GM23248 (cell line): ENCODE measurements around the gene MYO1E. TPM values are rescaled to one million over a fixed set of nuclear protein-coding genes. Genes with fewer than 3 reads are reported as not detected.
"Not testable (repeated sequence)": the region's sequence is repeated elsewhere in the genome, so short reads cannot be mapped to it uniquely, and the experiment has no call there.

Experiments used
- DNase-seq: peaks from one replicate; pipeline ENCODE4 v3.0.0-alpha.2; 2015
- H2AFZ ChIP-seq: fragments of 200-600 bp; sonication (generic); 2 replicates; pipeline ENCODE4 v1.6.1; 2016; ENCODE audit warnings: antibody characterized with exemption
- H3F3A ChIP-seq: fragments of 200-600 bp; sonication (generic); 2 replicates; pipeline ENCODE4 v1.6.1; 2016; ENCODE audit warnings: mild to moderate bottlenecking, antibody characterized with exemption, mixed run types; ENCODE audit not compliant: insufficient read depth
- H3K27ac ChIP-seq: fragments of 200-600 bp; sonication (generic); 2 replicates; pipeline ENCODE4 v1.5.1; 2016; ENCODE audit warnings: mild to moderate bottlenecking
- H3K27me3 ChIP-seq: fragments of 200-600 bp; sonication (generic); replicated peaks from 2 replicates; pipeline ENCODE4 v1.6.1; 2016; ENCODE audit warnings: mild to moderate bottlenecking; ENCODE audit not compliant: insufficient read depth
- H3K36me3 ChIP-seq: fragments of 200-600 bp; sonication (generic); 2 replicates; pipeline ENCODE4 v1.6.1; 2016; ENCODE audit warnings: low read depth, mild to moderate bottlenecking
- H3K4me1 ChIP-seq: fragments of 200-600 bp; sonication (generic); 2 replicates; pipeline ENCODE4 v1.6.1; 2016; ENCODE audit warnings: mild to moderate bottlenecking; ENCODE audit not compliant: insufficient read depth
- H3K4me2 ChIP-seq: fragments of 200-600 bp; sonication (generic); one replicate; pipeline ENCODE4 v1.6.1; 2016; ENCODE audit warnings: mild to moderate bottlenecking; ENCODE audit not compliant: unreplicated experiment
- H3K4me3 ChIP-seq: fragments of 200-600 bp; sonication (generic); 2 replicates; pipeline ENCODE4 v1.5.1; 2016; ENCODE audit warnings: mild to moderate bottlenecking
- H3K79me2 ChIP-seq: fragments of 200-600 bp; sonication (generic); 2 replicates; pipeline ENCODE4 v1.6.1; 2016; ENCODE audit warnings: mild to moderate bottlenecking; ENCODE audit not compliant: insufficient read depth
- H3K9ac ChIP-seq: fragments of 200-600 bp; sonication (generic); 2 replicates; pipeline ENCODE4 v1.6.1; 2016; ENCODE audit warnings: mild to moderate bottlenecking
- H3K9me2 ChIP-seq: fragments of 200-600 bp; sonication (generic); 2 replicates; pipeline ENCODE4 v1.6.1; 2016; ENCODE audit warnings: mixed run types, mild to moderate bottlenecking, moderate library complexity; ENCODE audit not compliant: insufficient read depth
- H3K9me3 ChIP-seq: fragments of 200-600 bp; sonication (generic); one replicate; pipeline ENCODE4 v1.6.1; 2017; ENCODE audit warnings: low read depth
- H4K20me1 ChIP-seq: fragments of 200-600 bp; sonication (generic); 2 replicates; pipeline ENCODE4 v1.6.0; 2016; ENCODE audit not compliant: insufficient read depth
- EZH2 ChIP-seq: fragments of 200-600 bp; sonication (generic); IDR thresholded peaks from 2 replicates; pipeline ENCODE4 v1.6.1; 2018; ENCODE audit warnings: antibody characterized with exemption, mild to moderate bottlenecking; ENCODE audit not compliant: insufficient read depth, poor library complexity, severe bottlenecking
- EZH2phosphoT487 ChIP-seq: fragments of 200-600 bp; sonication (generic); IDR thresholded peaks from 2 replicates; pipeline ENCODE4 v1.6.1; 2018; ENCODE audit warnings: antibody characterized with exemption, moderate library complexity, mild to moderate bottlenecking, low read depth; ENCODE audit not compliant: insufficient read depth
- WGBS, 2 experiments: methylation state at CpG; one replicate each; pipeline ENCODE4 v1.1.6; 2015 to 2017; ENCODE audit warnings: low lambda C conversion rate in 2 of 2, low coverage in 1 of 2; ENCODE audit errors: missing lambda C conversion rate in 2 of 2; 5-methylcytosine and 5-hydroxymethylcytosine counted together
- in situ Hi-C: fragments of 300-500 bp; cut with MboI; formaldehyde crosslinking; loops from 2 replicates; pipeline ENCODE4 v1.15.0; 2020
- polyA plus RNA-seq: library from polyadenylated mRNA; unstranded; fragments of >200 nt; fragmentation: Nextera tagmentation; extraction: Ambion mirVana; gene quantifications from 2 replicates; pipeline ENCODE4 v1.2.1, GENCODE V29; 2016
- total RNA-seq: library from RNA; depleted of rRNA; stranded (reverse); fragments of >200 nt; shearing (Covaris generic); gene quantifications from 2 replicates; pipeline ENCODE4 v1.2.3, GENCODE V29; 2014

The MYO1E gene
- total and polyA plus RNA-seq, 2 experiments from 2014 or later, result 155 to 190 TPM

DNA sequence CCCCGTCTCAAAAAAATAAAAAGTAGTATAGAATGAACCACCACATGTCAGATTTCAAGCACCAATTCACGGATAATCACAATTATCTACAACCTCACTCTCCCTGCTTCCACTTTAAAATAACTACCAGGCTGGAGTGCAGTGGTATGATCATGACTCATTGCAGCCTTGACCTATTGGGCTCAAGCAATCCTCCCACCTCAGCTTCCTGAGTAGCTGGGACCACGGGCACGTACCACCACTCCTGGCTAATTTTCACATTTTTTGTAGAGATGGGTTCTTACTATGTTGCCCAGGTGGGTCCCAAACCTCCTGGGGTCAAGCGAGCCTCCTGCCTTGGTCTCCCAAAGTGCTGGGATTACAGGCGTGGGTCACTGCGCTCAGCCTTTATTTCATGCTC is 204.1 kb downstream of the MYO1E start:
- Histone ChIP-seq H3K9me3 (no peaks in the 10 kb centered on the region), H3F3A (peaks cover 59% of the 10 kb centered on the region), H3K4me1 (peaks cover 54% of the 10 kb centered on the region), H2AFZ (no peak overlapping the region), H4K20me1 (no peaks in the 10 kb centered on the region), H3K4me3 (no peak overlapping the region), H3K36me3 (peaks cover 30% of the 10 kb centered on the region), H3K27ac (peak overlapping the region; percentile 98), H3K9me2 (no peaks in the 10 kb centered on the region), H3K79me2 (peaks cover 15% of the 10 kb centered on the region; the same call in 1 of the 2 replicates), H3K4me2 (peak overlapping the region; percentile 35), H3K9ac (peak overlapping the region; percentile 81; the same call in 1 of the 2 replicates), H3K27me3 (no peaks in the 10 kb centered on the region)
- TF ChIP-seq EZH2, result no peak
- TF ChIP-seq EZH2phosphoT487, result no peak
- peak; percentile 67 for DNase-seq
- WGBS, 2 experiments, result 63 to 70% methylated on average over 7 of the region's 7 CpGs
- in situ Hi-C loops, result loop anchor here (10.0 kb wide), 1 partner anchor 326 kb away; no protein-coding TSS in a partner anchor

DNA sequence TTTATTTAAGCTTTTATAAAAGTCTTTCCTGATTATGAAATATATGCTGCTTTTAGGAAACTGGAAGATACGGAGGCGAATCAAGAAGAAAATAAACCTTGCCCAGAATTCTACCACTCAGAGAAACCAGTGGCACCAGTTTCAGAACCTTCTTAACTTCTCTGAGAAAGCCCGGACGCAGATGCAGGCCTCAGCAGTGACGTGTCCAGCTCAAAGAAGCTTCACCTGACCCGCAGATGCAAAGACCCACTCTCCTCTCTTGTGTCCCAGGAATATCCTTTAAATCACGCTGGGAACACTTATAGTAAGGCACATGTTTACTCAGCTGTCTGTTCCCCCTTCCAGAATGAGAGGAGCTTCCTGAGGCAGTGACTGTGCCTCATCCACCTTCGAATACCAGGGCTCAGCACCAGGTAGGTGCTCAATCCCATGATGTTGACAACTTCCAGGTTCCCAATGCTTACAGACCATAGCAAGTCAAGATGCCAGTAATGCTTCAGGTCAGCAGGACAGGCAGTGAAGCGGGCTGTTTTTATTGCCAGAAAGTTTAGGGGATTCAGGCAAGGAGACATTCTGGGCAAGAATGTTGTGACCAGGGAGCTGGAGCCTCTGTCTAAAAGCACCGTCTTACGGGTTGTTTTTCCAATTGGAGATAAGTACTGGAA is 205.9 kb downstream of the MYO1E start:
- H3K9ac ChIP-seq, result no peak overlapping the region
- H3K9me3 ChIP-seq, result no peaks in the 10 kb centered on the region
- no peak overlapping the region for H3K4me3 ChIP-seq
- peaks cover 42% of the 10 kb centered on the region for H3F3A ChIP-seq
- no peaks in the 10 kb centered on the region for H3K27me3 ChIP-seq
- no peaks in the 10 kb centered on the region for H3K9me2 ChIP-seq
- in situ Hi-C loops, result loop anchor here (10.0 kb wide), 1 partner anchor 328 kb away; no protein-coding TSS in a partner anchor
- no peak overlapping the region for H2AFZ ChIP-seq
- H3K79me2 ChIP-seq, result peaks cover 15% of the 10 kb centered on the region; the same call in 1 of the 2 replicates
- no peak for DNase-seq
- peak overlapping the region; percentile 51 for H3K27ac ChIP-seq
- WGBS, 2 experiments, result 60 to 61% methylated on average over 11 of the region's 11 CpGs
- H4K20me1 ChIP-seq, result no peaks in the 10 kb centered on the region
- TF ChIP-seq EZH2 (no peak), EZH2phosphoT487 (no peak)
- H3K4me1 ChIP-seq, result peaks cover 54% of the 10 kb centered on the region
- peaks cover 40% of the 10 kb centered on the region; the same call in 1 of the 2 replicates for H3K36me3 ChIP-seq
- no peak overlapping the region for H3K4me2 ChIP-seq

DNA sequence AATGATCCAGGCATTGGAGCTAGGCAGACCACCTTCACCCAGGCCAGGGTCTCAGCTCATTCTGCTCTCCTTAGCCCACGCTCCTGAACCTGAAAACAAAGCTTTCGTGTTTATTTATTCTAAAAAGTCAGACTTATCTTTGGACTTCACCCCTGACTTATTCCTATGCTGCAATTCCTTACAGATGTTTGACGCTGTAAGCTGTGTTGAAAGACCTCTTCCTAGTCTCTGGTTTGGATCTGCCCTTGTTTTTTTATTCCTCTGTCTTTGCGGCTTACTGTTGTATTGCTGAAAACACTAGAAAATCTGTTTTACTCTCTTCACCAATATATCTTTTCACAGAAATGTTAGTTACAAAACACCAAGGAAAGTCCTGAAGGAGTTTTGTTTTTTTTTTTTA is 206.5 kb downstream of the MYO1E start:
- TF ChIP-seq EZH2phosphoT487 (no peak), EZH2 (no peak)
- no peaks in the 10 kb centered on the region for H3K9me2 ChIP-seq
- peak; percentile 48 for DNase-seq
- peak overlapping the region; percentile 51 for H3K27ac ChIP-seq
- in situ Hi-C loops, result loop anchor here (10.0 kb wide), 1 partner anchor 329 kb away; no protein-coding TSS in a partner anchor
- 28 to 36% methylated on average over 4 of the region's 4 CpGs for WGBS, 2 experiments
- H2AFZ ChIP-seq, result no peak overlapping the region
- peaks cover 37% of the 10 kb centered on the region for H3F3A ChIP-seq
- peaks cover 40% of the 10 kb centered on the region; the same call in 1 of the 2 replicates for H3K36me3 ChIP-seq
- H3K9me3 ChIP-seq, result no peaks in the 10 kb centered on the region
- H3K4me3 ChIP-seq, result no peak overlapping the region
- H3K4me2 ChIP-seq, result peak overlapping the region; percentile 3
- H3K4me1 ChIP-seq, result peaks cover 48% of the 10 kb centered on the region
- H3K9ac ChIP-seq, result no peak overlapping the region
- no peaks in the 10 kb centered on the region for H3K27me3 ChIP-seq
- H3K79me2 ChIP-seq, result peaks cover 15% of the 10 kb centered on the region; the same call in 1 of the 2 replicates
- no peaks in the 10 kb centered on the region for H4K20me1 ChIP-seq

DNA sequence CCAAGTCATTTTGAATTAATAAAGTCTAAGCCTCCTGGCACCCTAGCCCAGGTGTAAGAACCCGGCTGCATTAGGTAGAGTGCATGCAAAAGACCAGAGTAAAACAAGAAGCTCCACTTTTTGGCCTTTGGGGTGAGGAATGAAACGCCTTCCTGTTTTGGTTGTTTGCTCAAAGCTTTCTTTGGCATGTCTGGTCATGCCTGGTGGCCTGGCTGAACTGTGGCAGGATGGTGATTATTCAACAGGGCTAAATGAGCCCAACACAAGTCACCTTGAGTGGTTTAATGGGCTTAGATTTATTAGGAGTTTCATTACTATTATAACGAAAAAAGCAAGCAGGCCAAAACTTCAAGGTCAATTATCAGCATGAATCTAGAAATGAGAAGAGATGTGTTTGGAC is 206.9 kb downstream of the MYO1E start:
- H3K9ac ChIP-seq, result no peak overlapping the region
- no peaks in the 10 kb centered on the region for H4K20me1 ChIP-seq
- H3K27me3 ChIP-seq, result no peaks in the 10 kb centered on the region
- H3K79me2 ChIP-seq, result peaks cover 15% of the 10 kb centered on the region; the same call in 1 of the 2 replicates
- peaks cover 44% of the 10 kb centered on the region for H3K4me1 ChIP-seq
- TF ChIP-seq EZH2phosphoT487 (no peak), EZH2 (no peak)
- peaks cover 44% of the 10 kb centered on the region; the same call in 1 of the 2 replicates for H3K36me3 ChIP-seq
- H3K4me2 ChIP-seq, result peak overlapping the region; percentile 3
- in situ Hi-C loops, result loop anchor here (10.0 kb wide), 1 partner anchor 329 kb away; no protein-coding TSS in a partner anchor
- no peaks in the 10 kb centered on the region for H3K9me2 ChIP-seq
- WGBS, 2 experiments, result 72 to 74% methylated on average over 3 of the region's 3 CpGs
- peak overlapping the region; percentile 51 for H3K27ac ChIP-seq
- H2AFZ ChIP-seq, result no peak overlapping the region
- peak; percentile 21 for DNase-seq
- H3K4me3 ChIP-seq, result no peak overlapping the region
- H3K9me3 ChIP-seq, result no peaks in the 10 kb centered on the region
- H3F3A ChIP-seq, result peaks cover 32% of the 10 kb centered on the region

DNA sequence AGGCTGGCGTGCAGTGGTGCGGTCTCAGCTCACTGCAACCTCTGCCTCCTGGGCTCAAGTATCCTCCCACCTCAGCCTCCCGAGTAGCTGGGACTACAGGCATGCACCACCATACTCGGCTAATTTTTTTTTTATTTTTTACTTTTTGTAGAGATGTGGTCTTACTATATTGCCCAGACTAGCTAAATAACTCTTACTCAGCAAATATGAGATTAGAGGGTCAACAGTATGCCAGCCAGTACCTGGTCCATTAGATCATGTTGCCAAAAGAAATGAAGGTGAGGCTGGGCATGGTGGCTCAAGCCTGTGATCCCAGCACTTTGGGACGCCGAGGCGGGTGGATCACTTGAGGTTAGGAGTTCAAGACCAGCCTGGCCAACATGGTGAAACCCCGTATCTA is 210.6 kb downstream of the MYO1E start:
- 97 to 98% methylated on average over 8 of the region's 8 CpGs for WGBS, 2 experiments
- in situ Hi-C loops, result loop anchor here (10.0 kb wide), 1 partner anchor 333 kb away; no protein-coding TSS in a partner anchor
- H3K4me2 ChIP-seq, DNase-seq, H4K20me1 ChIP-seq, H3K4me3 ChIP-seq, H3K9ac ChIP-seq, H3K27me3 ChIP-seq, H2AFZ ChIP-seq, H3K9me2 ChIP-seq, H3K9me3 ChIP-seq, H3K27ac ChIP-seq: not testable (repeated sequence)
- Histone ChIP-seq H3F3A (peaks cover 13% of the 10 kb centered on the region; the same call in 1 of the 2 replicates), H3K36me3 (peaks cover 71% of the 10 kb centered on the region), H3K79me2 (peaks cover 12% of the 10 kb centered on the region; the same call in 1 of the 2 replicates), H3K4me1 (peaks cover 16% of the 10 kb centered on the region)
